NB4 (cell line): Measurements from ENCODE around the gene ARHGAP26.

Source experiments
- DNase-seq: peaks from one replicate; pipeline ENCODE4 v3.0.0; 2010; ENCODE audit warnings: low read depth
- H3K4me3 ChIP-seq: one replicate; pipeline ENCODE4 v1.5.1; 2011; ENCODE audit warnings: mild to moderate bottlenecking, low read depth, low read length, moderate library complexity
- CTCF ChIP-seq: IDR thresholded peaks from one replicate; pipeline ENCODE4 v1.5.1; 2012; ENCODE audit warnings: low read depth, low read length
- MAX ChIP-seq: IDR thresholded peaks from 2 replicates; pipeline ENCODE4 v1.6.1; 2011; ENCODE audit warnings: low read depth, low read length
- MYC ChIP-seq: IDR thresholded peaks from 2 replicates; pipeline ENCODE4 v1.6.1; 2011; ENCODE audit warnings: low read depth, low read length
- POLR2A ChIP-seq: IDR thresholded peaks from 2 replicates; pipeline ENCODE4 v1.6.1; 2011; ENCODE audit warnings: mild to moderate bottlenecking; ENCODE audit not compliant: insufficient read length; ENCODE audit errors: extremely low read depth

Gene ARHGAP26

GRCh38 chr5:143191720-143192119 is 421.5 kb downstream of the ARHGAP26 start:
- TF ChIP-seq MAX (no peak), MYC (no peak), POLR2A (no peak), CTCF (no peak)
- no peak for DNase-seq
- H3K4me3 ChIP-seq: no peak overlapping the region

- DNase-seq: peak; percentile 46
- TF ChIP-seq MYC: no peak
- TF ChIP-seq MAX: no peak
- no peak for TF ChIP-seq CTCF
Observed at GRCh38 chr5:143192191-143192900, 422.2 kb downstream of the ARHGAP26 start.

GRCh38 chr5:143194206-143194605 is 424.0 kb downstream of the ARHGAP26 start:
- TF ChIP-seq MYC (no peak), POLR2A (no peak), MAX (no peak), CTCF (no peak)
- H3K4me3 ChIP-seq: no peak overlapping the region
- peak; percentile 66 for DNase-seq

More at GRCh38 chr5:143192191-143192900, 422.2 kb downstream of the ARHGAP26 start:
- H3K4me3 ChIP-seq: no peak overlapping the region

GRCh38 chr5:143194713-143195112 is 424.5 kb downstream of the ARHGAP26 start:
- no peak for DNase-seq
- no peak overlapping the region for H3K4me3 ChIP-seq
- no peak for TF ChIP-seq POLR2A
- TF ChIP-seq MYC: no peak
- TF ChIP-seq CTCF: no peak
- no peak for TF ChIP-seq MAX

GRCh38 chr5:143195491-143195890 is 425.3 kb downstream of the ARHGAP26 start:
- DNase-seq: peak; percentile 76
- H3K4me3 ChIP-seq: no peak overlapping the region
- TF ChIP-seq CTCF (no peak), MYC (no peak), POLR2A (no peak), MAX (no peak)
